ENCODE results near the gene UTS2R.
"Not testable (repeated sequence)": the region's sequence is repeated elsewhere in the genome, so short reads cannot be mapped to it uniquely, and the experiment has no call there.

The UTS2R gene

GRCh38 chr17:82411396-82412053, 40.0 kb downstream of the UTS2R start:
- no peak overlapping the region for H2AFZ ChIP-seq (ENCODE audit: low read depth, low read length)
- no peaks in the 10 kb centered on the region for H3K9me3 ChIP-seq (ENCODE audit: low read length)

GRCh38 chr17:82412081-82412480, 40.5 kb downstream of the UTS2R start:
- not testable (repeated sequence) for H3K4me3 ChIP-seq (ENCODE audit: low read length); H3K9me3 ChIP-seq (ENCODE audit: low read length); H2AFZ ChIP-seq (ENCODE audit: low read depth, low read length); H3K4me1 ChIP-seq (ENCODE audit: insufficient read depth, low read length); H3K27me3 ChIP-seq (ENCODE audit: insufficient read depth, low read length)
- H3K36me3 ChIP-seq (ENCODE audit: insufficient read depth, low read length): peaks cover 11% of the 10 kb centered on the region

More at GRCh38 chr17:82411396-82412053, 40.0 kb downstream of the UTS2R start:
- Histone ChIP-seq H3K4me1 (ENCODE audit: insufficient read depth, low read length) (peaks cover 4% of the 10 kb centered on the region), H3K4me3 (ENCODE audit: low read length) (no peak overlapping the region), H3K27me3 (ENCODE audit: insufficient read depth, low read length) (no peaks in the 10 kb centered on the region), H3K36me3 (ENCODE audit: insufficient read depth, low read length) (peaks cover 11% of the 10 kb centered on the region)

- peaks cover 6% of the 10 kb centered on the region for H3K4me1 ChIP-seq (ENCODE audit: insufficient read depth, low read length)
- H3K9me3 ChIP-seq (ENCODE audit: low read length): no peaks in the 10 kb centered on the region
Observed at GRCh38 chr17:82412535-82413520, 41.3 kb downstream of the UTS2R start.

GRCh38 chr17:82414548-82415281, 43.1 kb downstream of the UTS2R start:
- Histone ChIP-seq H2AFZ (ENCODE audit: low read depth, low read length) (no peak overlapping the region), H3K4me3 (ENCODE audit: low read length) (no peak overlapping the region), H3K27me3 (ENCODE audit: insufficient read depth, low read length) (no peaks in the 10 kb centered on the region), H3K9me3 (ENCODE audit: low read length) (no peaks in the 10 kb centered on the region), H3K36me3 (ENCODE audit: insufficient read depth, low read length) (no peaks in the 10 kb centered on the region), H3K4me1 (ENCODE audit: insufficient read depth, low read length) (peaks cover 18% of the 10 kb centered on the region)

More at GRCh38 chr17:82412535-82413520, 41.3 kb downstream of the UTS2R start:
- no peaks in the 10 kb centered on the region for H3K27me3 ChIP-seq (ENCODE audit: insufficient read depth, low read length)
- H3K4me3 ChIP-seq (ENCODE audit: low read length): no peak overlapping the region
- H3K36me3 ChIP-seq (ENCODE audit: insufficient read depth, low read length): peaks cover 8% of the 10 kb centered on the region
- H2AFZ ChIP-seq (ENCODE audit: low read depth, low read length): no peak overlapping the region

GRCh38 chr17:82415336-82415735, 43.8 kb downstream of the UTS2R start:
- no peak overlapping the region for H3K4me3 ChIP-seq (ENCODE audit: low read length)
- H3K36me3 ChIP-seq (ENCODE audit: insufficient read depth, low read length): peaks cover 3% of the 10 kb centered on the region
- peaks cover 19% of the 10 kb centered on the region for H3K4me1 ChIP-seq (ENCODE audit: insufficient read depth, low read length)
- H3K27me3 ChIP-seq (ENCODE audit: insufficient read depth, low read length): no peaks in the 10 kb centered on the region
- no peak overlapping the region for H2AFZ ChIP-seq (ENCODE audit: low read depth, low read length)
- no peaks in the 10 kb centered on the region for H3K9me3 ChIP-seq (ENCODE audit: low read length)

- no peaks in the 10 kb centered on the region for H3K9me3 ChIP-seq (ENCODE audit: low read length)
- peaks cover 5% of the 10 kb centered on the region for H3K36me3 ChIP-seq (ENCODE audit: insufficient read depth, low read length)
- H3K27me3 ChIP-seq (ENCODE audit: insufficient read depth, low read length): no peaks in the 10 kb centered on the region
- peaks cover 19% of the 10 kb centered on the region for H3K4me1 ChIP-seq (ENCODE audit: insufficient read depth, low read length)
- H3K4me3 ChIP-seq (ENCODE audit: low read length): no peak overlapping the region
- H2AFZ ChIP-seq (ENCODE audit: low read depth, low read length): no peak overlapping the region
Observed at GRCh38 chr17:82415786-82416185, 44.2 kb downstream of the UTS2R start.

- Histone ChIP-seq H3K27me3 (ENCODE audit: insufficient read depth, low read length) (no peaks in the 10 kb centered on the region), H2AFZ (ENCODE audit: low read depth, low read length) (no peak overlapping the region), H3K4me1 (ENCODE audit: insufficient read depth, low read length) (peaks cover 19% of the 10 kb centered on the region), H3K4me3 (ENCODE audit: low read length) (no peak overlapping the region), H3K9me3 (ENCODE audit: low read length) (peaks cover 3% of the 10 kb centered on the region), H3K36me3 (ENCODE audit: insufficient read depth, low read length) (peaks cover 8% of the 10 kb centered on the region)
Observed at GRCh38 chr17:82416264-82416663, 44.7 kb downstream of the UTS2R start.

- Histone ChIP-seq H3K4me3 (ENCODE audit: low read length) (no peak overlapping the region), H3K9me3 (ENCODE audit: low read length) (peaks cover 3% of the 10 kb centered on the region), H2AFZ (ENCODE audit: low read depth, low read length) (no peak overlapping the region), H3K27me3 (ENCODE audit: insufficient read depth, low read length) (no peaks in the 10 kb centered on the region), H3K4me1 (ENCODE audit: insufficient read depth, low read length) (peaks cover 19% of the 10 kb centered on the region), H3K36me3 (ENCODE audit: insufficient read depth, low read length) (peaks cover 8% of the 10 kb centered on the region)
Observed at GRCh38 chr17:82416771-82417170, 45.2 kb downstream of the UTS2R start.

- Histone ChIP-seq H3K36me3 (ENCODE audit: insufficient read depth, low read length) (peaks cover 11% of the 10 kb centered on the region), H3K9me3 (ENCODE audit: low read length) (peaks cover 6% of the 10 kb centered on the region), H3K4me3 (ENCODE audit: low read length) (peak within 1 kb of the TSS; percentile 84), H3K4me1 (ENCODE audit: insufficient read depth, low read length) (peaks cover 19% of the 10 kb centered on the region), H2AFZ (ENCODE audit: low read depth, low read length) (peak within 1 kb of the TSS; percentile 53), H3K27me3 (ENCODE audit: insufficient read depth, low read length) (no peaks in the 10 kb centered on the region)
Observed at GRCh38 chr17:82418001-82418986, 46.7 kb downstream of the UTS2R start, which contains the start of the genes HEXD and OGFOD3. HEXD (plus strand) TSS chr17:82418347; CDS start chr17:82419800, 1,453 bp downstream. OGFOD3 (minus strand) TSS chr17:82418586; CDS start chr17:82418485, 101 bp downstream.

- Histone ChIP-seq H3K36me3 (ENCODE audit: insufficient read depth, low read length) (peaks cover 11% of the 10 kb centered on the region), H3K9me3 (ENCODE audit: low read length) (peaks cover 6% of the 10 kb centered on the region), H3K4me1 (ENCODE audit: insufficient read depth, low read length) (peaks cover 19% of the 10 kb centered on the region), H2AFZ (ENCODE audit: low read depth, low read length) (no peak overlapping the region), H3K4me3 (ENCODE audit: low read length) (peak overlapping the region; percentile 84), H3K27me3 (ENCODE audit: insufficient read depth, low read length) (no peaks in the 10 kb centered on the region)
Observed at GRCh38 chr17:82419540-82419939, 48.0 kb downstream of the UTS2R start.

- Histone ChIP-seq H3K9me3 (ENCODE audit: low read length) (peaks cover 6% of the 10 kb centered on the region), H3K36me3 (ENCODE audit: insufficient read depth, low read length) (peaks cover 15% of the 10 kb centered on the region), H3K4me3 (ENCODE audit: low read length) (no peak overlapping the region), H3K27me3 (ENCODE audit: insufficient read depth, low read length) (no peaks in the 10 kb centered on the region), H3K4me1 (ENCODE audit: insufficient read depth, low read length) (peaks cover 6% of the 10 kb centered on the region), H2AFZ (ENCODE audit: low read depth, low read length) (no peak overlapping the region)
Observed at GRCh38 chr17:82424001-82424862, 52.7 kb downstream of the UTS2R start.
